ENCODE data around the gene GMCL1.
"Not testable (repeated sequence)": the region's sequence is repeated elsewhere in the genome, so short reads cannot be mapped to it uniquely, and the experiment has no call there.

The GMCL1 gene

GRCh38 chr2:69807821-69808540 lies 21.5 kb upstream of the GMCL1 start:
- DNase-seq, result no peak

GRCh38 chr2:69810550-69810949 lies 18.9 kb upstream of the GMCL1 start:
- DNase-seq, result no peak

- DNase-seq, result no peak
These were observed 18.4 kb upstream of the GMCL1 start for GRCh38 chr2:69811018-69811417.

GRCh38 chr2:69811591-69811990 lies 17.9 kb upstream of the GMCL1 start:
- DNase-seq, result no peak

- DNase-seq, result no peak
These were observed 13.7 kb upstream of the GMCL1 start for GRCh38 chr2:69815717-69816116.

- peak; percentile 83 to 88 for DNase-seq
These were observed 12.4 kb upstream of the GMCL1 start for GRCh38 chr2:69816923-69817542.

- DNase-seq, result no peak
These were observed 11.5 kb upstream of the GMCL1 start for GRCh38 chr2:69817729-69818501.

- no peak for DNase-seq
These were observed 1.5 kb upstream of the GMCL1 start for GRCh38 chr2:69827796-69828540.

GRCh38 chr2:69828938-69829255 lies 563 bp upstream of the GMCL1 start:
- DNase-seq, result no peak

- peak; percentile 36 to 56 for DNase-seq
These were observed 815 bp downstream of the GMCL1 start for GRCh38 chr2:69830045-69830905.

- not testable (repeated sequence) for DNase-seq
These were observed 1.4 kb downstream of the GMCL1 start for GRCh38 chr2:69830906-69831241.

- no peak for DNase-seq
These were observed 2.0 kb downstream of the GMCL1 start for GRCh38 chr2:69831354-69831905.

- no peak for DNase-seq
These were observed 4.3 kb downstream of the GMCL1 start for GRCh38 chr2:69833752-69834151.

GRCh38 chr2:69835666-69836065 lies 6.2 kb downstream of the GMCL1 start:
- DNase-seq, result no peak

- no peak for DNase-seq
These were observed 6.9 kb downstream of the GMCL1 start for GRCh38 chr2:69836316-69836715.

- no peak for DNase-seq
These were observed 8.1 kb downstream of the GMCL1 start for GRCh38 chr2:69837533-69837932.

GRCh38 chr2:69843993-69844392 lies 14.5 kb downstream of the GMCL1 start:
- DNase-seq, result no peak

GRCh38 chr2:69844560-69844959 lies 15.1 kb downstream of the GMCL1 start:
- no peak for DNase-seq

GRCh38 chr2:69846182-69847067 lies 17.0 kb downstream of the GMCL1 start:
- DNase-seq, result no peak

- no peak for DNase-seq
These were observed 17.8 kb downstream of the GMCL1 start for GRCh38 chr2:69847068-69847828.
